HG02852 (cell line): Measurements from ENCODE around the gene ATP13A4.

Experiments used
- ATAC-seq: cut with Tn5 transposase; IDR thresholded peaks from one replicate; pipeline ENCODE4 v1.9.1; 2021; ENCODE audit warnings: mild to moderate bottlenecking, moderate library complexity; ENCODE audit not compliant: unreplicated experiment

Gene ATP13A4

GRCh38 chr3:193554811-193555210 lies at the start of gene ATP13A4:
ATP13A4 (minus strand) TSS chr3:193554895; CDS start chr3:193554799, 96 bp downstream.
- ATAC-seq = no peak

DNA sequence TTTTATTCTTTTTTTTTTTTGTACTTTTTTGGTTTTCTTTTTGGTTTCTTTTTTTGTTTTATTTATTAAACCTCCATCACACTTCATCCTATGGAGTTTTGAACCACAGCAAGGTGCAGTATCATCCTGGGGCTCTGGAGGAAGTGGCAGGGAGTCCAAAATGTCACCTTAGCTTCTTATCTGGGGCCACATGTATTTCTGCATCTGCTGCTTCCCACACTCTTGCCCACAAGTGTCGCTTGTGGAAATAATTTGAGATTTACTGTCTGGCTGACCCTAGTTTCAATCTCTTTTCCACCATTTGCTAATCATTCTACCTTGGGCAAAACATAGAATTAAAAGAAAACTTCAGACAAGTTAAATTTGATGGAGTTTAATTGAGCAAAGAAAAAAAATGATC lies 44.7 kb upstream of the ATP13A4 start:
- no peak for ATAC-seq

- ATAC-seq = no peak
These were observed 43.5 kb upstream of the ATP13A4 start for GRCh38 chr3:193598202-193598601.

DNA sequence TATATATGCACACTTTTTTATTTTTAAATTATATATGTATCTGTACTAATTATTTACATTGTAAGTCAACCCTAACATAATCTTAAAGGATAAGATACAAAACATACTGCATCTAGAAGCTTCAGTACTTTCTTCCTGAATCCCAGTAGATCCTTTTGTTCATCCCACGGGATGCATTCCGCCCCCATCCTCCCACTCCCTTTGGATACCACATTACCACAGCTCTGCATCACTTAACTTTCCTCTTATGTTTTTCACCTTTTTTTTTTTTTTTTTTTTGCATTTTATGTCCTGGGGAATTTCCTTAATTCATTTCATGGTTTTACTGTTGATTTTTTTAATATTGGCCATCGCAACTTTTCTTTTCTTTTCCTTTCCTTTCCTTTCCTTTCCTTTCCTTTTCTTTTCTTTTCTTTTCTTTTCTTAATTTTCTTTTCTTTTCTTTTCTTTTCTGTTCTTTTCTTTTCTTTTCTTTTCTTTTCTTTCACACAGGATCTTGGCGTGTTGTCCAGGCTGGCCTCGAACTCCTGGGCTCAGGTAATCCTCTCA lies 41.3 kb upstream of the ATP13A4 start:
- no peak for ATAC-seq

- ATAC-seq = no peak
These were observed 40.4 kb upstream of the ATP13A4 start for GRCh38 chr3:193594946-193595689.

- peak; percentile 23 for ATAC-seq
These were observed 39.0 kb upstream of the ATP13A4 start for GRCh38 chr3:193593668-193594030.

DNA sequence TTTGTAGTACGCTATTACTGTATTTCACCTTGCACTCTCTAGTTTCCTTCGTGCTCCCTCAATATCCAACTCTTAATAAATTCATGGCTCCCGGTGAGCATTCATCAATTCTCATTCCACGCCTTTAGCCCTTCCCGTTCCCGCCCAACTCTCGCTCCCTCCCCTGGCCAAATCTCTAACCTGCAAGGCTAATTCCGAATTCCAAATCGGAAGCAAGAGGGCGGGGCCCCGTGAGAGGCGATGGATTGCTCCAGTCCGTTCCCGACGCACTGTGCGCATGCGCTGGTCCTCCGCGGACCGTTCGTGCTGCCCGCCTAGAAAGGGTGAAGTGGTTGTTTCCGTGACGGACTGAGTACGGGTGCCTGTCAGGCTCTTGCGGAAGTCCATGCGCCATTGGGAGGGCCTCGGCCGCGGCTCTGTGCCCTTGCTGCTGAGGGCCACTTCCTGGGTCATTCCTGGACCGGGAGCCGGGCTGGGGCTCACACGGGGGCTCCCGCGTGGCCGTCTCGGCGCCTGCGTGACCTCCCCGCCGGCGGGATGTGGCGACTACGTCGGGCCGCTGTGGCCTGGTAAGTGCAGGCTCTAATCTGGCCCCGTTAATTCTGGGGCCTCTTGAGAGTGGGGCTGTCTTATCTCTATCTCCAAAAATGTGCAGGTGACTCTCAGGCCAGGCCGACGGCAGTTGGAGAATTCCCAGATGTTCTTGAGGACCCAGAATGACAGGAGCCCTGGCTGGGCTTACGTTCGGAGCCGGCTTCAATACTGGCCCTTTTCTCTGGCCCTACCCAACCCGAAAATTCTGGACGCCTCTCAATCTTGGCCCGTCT lies 38.4 kb upstream of the ATP13A4 start, which contains the start of gene OPA1:
Gene OPA1 (plus strand): TSS at position 368 of the 827 bp plus-strand sequence. CDS start 170 bp downstream, at position 538.
- peak; percentile 97 for ATAC-seq

GRCh38 chr3:193590088-193590856 lies 35.6 kb upstream of the ATP13A4 start:
- ATAC-seq = no peak

DNA sequence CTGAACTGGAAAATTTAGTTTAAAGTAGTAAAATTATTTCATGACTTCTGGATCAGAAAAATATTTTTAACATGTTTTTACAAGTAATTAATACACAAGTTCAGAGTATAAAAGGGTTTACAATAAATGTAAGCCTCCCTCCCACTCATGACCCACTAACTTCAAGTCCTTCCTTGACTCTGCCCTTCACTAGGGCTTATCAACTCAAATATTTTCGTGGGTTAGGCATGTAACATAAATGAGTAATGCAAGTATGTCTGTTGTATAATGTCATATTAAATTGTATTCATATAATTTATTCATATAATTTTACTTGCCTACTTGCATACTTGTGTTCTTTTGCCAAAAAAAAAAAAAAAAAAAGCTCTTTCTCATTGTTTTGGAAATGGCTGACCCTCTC lies 34.9 kb upstream of the ATP13A4 start:
- ATAC-seq = no peak

DNA sequence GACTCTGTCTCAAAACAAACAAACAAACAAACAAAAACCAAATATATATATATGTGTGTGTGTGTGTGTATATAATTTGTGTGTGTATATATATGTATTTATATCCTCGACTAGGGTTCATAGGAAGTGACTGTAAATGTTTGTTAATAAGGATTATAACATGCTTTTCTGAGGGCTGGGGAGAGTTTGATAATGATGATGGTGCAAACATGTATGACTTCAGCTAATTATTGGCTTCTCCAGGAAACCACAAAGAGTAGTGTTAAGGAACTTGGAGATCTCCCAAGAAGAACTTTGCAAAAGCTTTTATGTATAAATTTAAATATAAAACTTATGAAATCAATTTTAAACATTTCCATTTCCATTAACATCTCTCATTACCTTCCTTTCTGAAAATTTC lies 34.4 kb upstream of the ATP13A4 start:
- ATAC-seq = no peak

GRCh38 chr3:193586526-193586925 lies 31.8 kb upstream of the ATP13A4 start:
- no peak for ATAC-seq

GRCh38 chr3:193585530-193585929 lies 30.8 kb upstream of the ATP13A4 start:
- ATAC-seq = no peak

DNA sequence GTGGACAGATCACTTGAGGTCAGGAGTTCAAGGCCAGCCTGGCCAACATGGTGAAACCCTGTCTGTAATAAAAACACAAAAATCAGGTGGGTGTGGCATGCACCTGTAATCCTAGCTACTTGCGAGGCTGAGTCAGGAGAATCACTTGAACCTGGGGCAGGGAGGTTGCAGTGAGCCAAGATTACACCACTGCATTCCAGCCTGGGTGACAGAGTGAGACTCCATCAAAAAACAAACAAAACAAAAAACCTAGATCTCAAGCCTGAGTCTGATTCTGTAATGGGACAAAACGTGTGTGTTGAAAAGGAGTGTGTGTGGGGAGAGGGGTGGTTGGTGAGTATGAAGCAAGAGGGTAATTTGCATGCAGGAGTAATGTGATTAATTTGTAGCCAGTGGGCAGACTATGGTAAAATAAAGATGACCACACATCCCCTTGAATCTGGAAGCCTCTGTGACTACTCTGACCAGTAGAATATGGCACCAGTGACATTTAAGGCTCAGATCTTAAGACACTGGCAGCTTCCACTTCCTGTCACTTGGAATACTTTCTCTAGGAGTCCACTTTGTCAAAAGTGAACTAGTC lies 19.9 kb upstream of the ATP13A4 start:
- no peak for ATAC-seq

DNA sequence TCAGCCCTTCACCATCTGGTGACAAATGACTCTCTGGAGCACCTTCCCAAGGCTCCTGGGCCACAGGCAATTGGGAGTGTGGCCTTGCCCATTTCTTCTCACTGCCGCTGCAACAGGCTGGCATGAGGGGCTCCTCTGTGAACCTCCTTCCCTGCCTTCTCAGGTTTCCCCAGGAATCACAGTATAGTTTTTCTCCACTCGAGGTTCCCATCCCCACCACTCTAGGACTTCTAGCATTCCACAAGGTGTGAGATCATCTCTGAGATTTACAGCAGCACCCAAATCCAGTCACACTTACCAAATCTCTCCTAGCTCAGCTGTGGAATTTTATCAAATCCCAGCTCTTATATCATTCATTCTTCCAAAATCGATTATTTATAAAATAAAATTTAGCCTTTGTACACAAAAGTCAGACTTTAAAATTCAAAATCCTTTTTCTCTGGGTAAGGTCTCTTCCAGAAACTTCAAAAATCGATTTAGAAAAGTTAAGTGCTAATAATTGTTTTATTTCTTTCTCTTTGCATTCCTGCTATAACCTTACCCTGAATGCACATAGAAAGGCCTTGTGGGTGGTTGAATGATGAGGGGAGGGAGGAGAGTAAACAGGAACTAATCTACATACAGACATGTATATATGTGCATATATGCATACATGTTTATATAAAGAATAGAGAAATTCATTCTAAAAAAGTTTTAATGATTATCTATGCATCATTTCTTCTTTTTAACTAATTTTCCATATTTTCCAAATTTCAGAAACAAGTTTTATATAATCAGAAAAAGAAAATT lies 18.9 kb upstream of the ATP13A4 start:
- no peak for ATAC-seq

DNA sequence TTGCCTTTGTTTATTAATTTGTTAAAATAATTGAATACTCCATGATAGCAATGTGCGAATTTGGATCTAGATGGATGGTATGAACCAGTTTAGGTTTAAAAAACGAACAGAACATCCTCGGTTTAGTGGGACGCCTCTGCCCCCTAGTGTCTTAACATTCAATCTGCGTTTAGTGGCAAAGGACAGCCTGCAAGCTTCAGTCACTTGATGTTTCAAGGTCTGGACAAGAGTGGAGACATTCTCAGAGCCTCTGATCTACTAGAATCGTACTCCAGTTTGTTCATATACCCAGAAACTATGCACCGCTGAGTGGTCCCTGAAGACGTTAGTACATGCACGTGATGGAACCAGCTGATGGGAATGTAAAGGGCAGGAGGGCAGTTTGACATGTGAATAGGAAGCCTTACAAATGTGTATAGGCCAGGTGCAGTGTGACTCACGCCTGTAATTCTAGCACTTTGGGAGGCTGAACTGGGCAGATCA lies 17.8 kb upstream of the ATP13A4 start:
- ATAC-seq = peak; percentile 75

GRCh38 chr3:193569119-193569518 lies 14.4 kb upstream of the ATP13A4 start:
- ATAC-seq = no peak

DNA sequence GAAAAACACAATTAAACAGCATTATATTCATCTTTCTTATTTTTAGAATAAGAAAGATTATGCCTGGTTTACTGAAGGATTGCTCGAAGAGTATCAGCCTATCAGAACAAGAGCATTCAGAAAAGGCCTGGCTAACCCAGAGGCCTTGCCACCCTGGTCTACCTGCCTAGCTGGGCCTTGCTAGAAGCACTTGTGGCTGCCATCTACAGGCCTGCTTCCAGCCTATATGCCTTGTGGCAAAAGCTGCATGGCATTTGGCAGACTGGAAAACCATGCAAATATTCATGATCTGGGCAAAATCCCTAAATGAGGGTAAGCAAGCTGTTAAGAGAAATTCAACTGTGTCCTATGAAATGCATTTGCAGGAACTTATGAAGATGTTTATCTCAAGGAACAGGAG lies 9.3 kb upstream of the ATP13A4 start:
- ATAC-seq = no peak

DNA sequence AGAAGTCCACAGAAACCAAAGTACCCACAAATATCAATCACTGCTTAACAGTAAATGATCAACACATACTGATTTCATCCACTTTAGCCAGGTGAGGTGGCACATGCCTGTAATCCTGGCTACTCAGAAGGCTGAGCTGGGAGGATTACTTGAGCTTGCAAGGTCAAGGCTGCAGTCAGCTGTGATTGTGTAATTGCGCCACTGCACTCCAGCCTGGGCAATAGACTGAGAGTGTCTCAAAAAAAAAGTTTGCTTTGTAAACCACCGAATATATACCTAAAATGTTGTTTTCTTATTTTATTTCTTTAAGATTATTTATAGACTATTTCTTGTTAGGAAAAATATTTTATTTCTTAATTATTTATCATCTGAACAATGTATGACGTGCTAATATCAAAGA lies 8.7 kb upstream of the ATP13A4 start:
- ATAC-seq = no peak

GRCh38 chr3:193560870-193561269 lies 6.2 kb upstream of the ATP13A4 start:
- no peak for ATAC-seq

DNA sequence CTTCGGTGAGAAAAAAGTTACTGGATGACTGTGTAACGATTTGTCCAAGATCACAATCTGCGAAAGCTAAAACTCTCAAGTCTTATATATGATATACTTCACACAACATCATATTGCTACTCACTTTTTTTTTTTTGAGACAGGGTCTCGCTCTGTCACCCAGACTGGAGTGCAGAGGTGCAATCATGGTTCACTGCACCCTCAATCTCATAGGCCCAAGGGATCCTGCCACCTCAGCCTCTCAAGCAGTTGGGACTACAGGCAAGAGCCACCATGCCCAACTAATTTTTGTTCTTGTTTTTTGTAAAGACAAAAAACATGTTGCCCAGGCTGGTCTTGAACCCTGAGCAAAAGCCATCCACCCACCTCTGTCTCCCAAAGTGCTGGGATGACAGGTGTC lies 5.4 kb upstream of the ATP13A4 start:
- no peak for ATAC-seq
